HCT116 (cell line): ENCODE data around the gene PGA4. TPM values are rescaled to one million over a fixed set of nuclear protein-coding genes. Genes with fewer than 3 reads are reported as not detected.

Experiments used
- ATAC-seq: fragments of 200-7000 bp; cut with Tn5 transposase; 2 replicates; pipeline ENCODE4 v1.9.1; 2020; ENCODE audit warnings: mild to moderate bottlenecking, moderate library complexity
- BruUV-seq: library from RNA; stranded (reverse); fragments of 400-500 nt; replicated peaks from 2 replicates; lab custom pipeline; 2021; lab: Mats Ljungman, UMichigan
- CTCF ChIA-PET: fragments of 300-600 bp; sonication (Branson Sonifier 250); formaldehyde crosslinking; loops from one replicate; lab custom pipeline; 2021; ENCODE audit warnings: antibody characterized with exemption; lab: Charles Lee
- POLR2A ChIA-PET: fragments of 300-600, 350-600 bp; sonication (Branson Sonifier 250); formaldehyde crosslinking; loops from one replicate; lab custom pipeline; 2021; ENCODE audit warnings: antibody characterized with exemption; lab: Charles Lee
- RAD21 ChIA-PET, 2 experiments: fragments of 300-600 bp; sonication (Branson Sonifier 250); formaldehyde crosslinking; loops; one replicate each; lab custom pipeline; 2023; ENCODE audit warnings: low total read pairs in 2 of 2; ENCODE audit not compliant: uncharacterized antibody in 2 of 2, unreplicated experiment in 2 of 2, low non-redundant PET in 1 of 2; lab: Charles Lee
- DNase-seq: peaks from one replicate; pipeline ENCODE4 v3.0.0-alpha.2; 2010; ENCODE audit warnings: low read depth, low spot score
- H2AFZ ChIP-seq: fragments of 200-600 bp; shearing (Covaris generic), sonication (generic); 2 replicates; pipeline ENCODE4 v1.6.1; 2017; ENCODE audit warnings: low read depth, mixed run types, mixed read lengths, antibody characterized with exemption, low read length; ENCODE audit not compliant: poor library complexity, severe bottlenecking
- H3K27ac ChIP-seq: 2 replicates; pipeline ENCODE4 v1.5.1; 2012; ENCODE audit warnings: low read depth, low read length
- H3K27me3 ChIP-seq: fragments of 200-600 bp; sonication (generic); 2 replicates; pipeline ENCODE4 v1.6.1; 2016; ENCODE audit warnings: mixed run types, low read length, mixed read lengths; ENCODE audit not compliant: insufficient read depth
- H3K36me3 ChIP-seq, 2 experiments: fragments of 200-500 bp in 1 of 2; fragments of 200-600 bp in 1 of 2; sonication (Bioruptor generic) in 1 of 2; sonication (generic) in 1 of 2; 2 replicates each; pipeline versions ENCODE4 v1.5.1 to v1.6.1; 2014 to 2016; ENCODE audit warnings: low read length in 2 of 2, inconsistent platforms in 1 of 2, mixed read lengths in 1 of 2, mixed run types in 1 of 2; ENCODE audit not compliant: insufficient read depth in 2 of 2, control insufficient read depth in 1 of 2
- H3K4me1 ChIP-seq, 2 experiments: fragments of 200-600 bp in 1 of 2; sonication (generic) in 1 of 2; 2 replicates each; pipeline versions ENCODE4 v1.5.1 to v1.6.1; 2012 to 2017; ENCODE audit warnings: low read length in 2 of 2, inconsistent platforms in 1 of 2, mild to moderate bottlenecking in 1 of 2, mixed read lengths in 1 of 2, mixed run types in 1 of 2, moderate library complexity in 1 of 2; ENCODE audit not compliant: insufficient read depth in 2 of 2, control insufficient read depth in 1 of 2
- H3K4me2 ChIP-seq: fragments of 200-600 bp; sonication (generic); 2 replicates; pipeline ENCODE4 v1.6.1; 2017; ENCODE audit warnings: mixed run types, low read length, mixed read lengths
- H3K4me3 ChIP-seq, 2 experiments: fragments of 200-600 bp in 1 of 2; sonication (generic) in 1 of 2; replicated peaks in 1 of 2; 2 replicates each; pipeline ENCODE4 v1.5.1; 2011 to 2016; ENCODE audit warnings: low read length in 2 of 2, control low read depth in 1 of 2, low read depth in 1 of 2, mild to moderate bottlenecking in 1 of 2, mixed read lengths in 1 of 2, mixed run types in 1 of 2
- H3K79me2 ChIP-seq: fragments of 200-600 bp; sonication (generic); 2 replicates; pipeline ENCODE4 v1.6.1; 2017; ENCODE audit warnings: mild to moderate bottlenecking, mixed run types, low read length, moderate library complexity, mixed read lengths; ENCODE audit not compliant: insufficient read depth
- H3K9ac ChIP-seq: fragments of 200-600 bp; sonication (generic); 2 replicates; pipeline ENCODE4 v1.6.1; 2016; ENCODE audit warnings: low read length, mixed read lengths
- H3K9me2 ChIP-seq: fragments of 200-600 bp; sonication (generic), shearing (Covaris generic); 2 replicates; pipeline ENCODE4 v1.6.1; 2017; ENCODE audit warnings: mixed run types, mild to moderate bottlenecking, moderate library complexity; ENCODE audit not compliant: insufficient read depth
- H3K9me3 ChIP-seq, 2 experiments: fragments of 200-500 bp in 1 of 2; fragments of 200-600 bp in 1 of 2; sonication (Bioruptor generic) in 1 of 2; sonication (generic) in 1 of 2; 2 replicates each; pipeline ENCODE4 v1.6.1; 2014 to 2017; ENCODE audit warnings: low read length in 2 of 2, mixed read lengths in 2 of 2, inconsistent platforms in 1 of 2, low read depth in 1 of 2, mild to moderate bottlenecking in 1 of 2, mixed run types in 1 of 2, moderate library complexity in 1 of 2; ENCODE audit not compliant: control insufficient read depth in 1 of 2, insufficient read depth in 1 of 2
- H4K20me1 ChIP-seq: fragments of 200-600 bp; sonication (generic), shearing (Covaris generic); 2 replicates; pipeline ENCODE4 v1.6.1; 2017; ENCODE audit warnings: mixed run types, mild to moderate bottlenecking, moderate library complexity; ENCODE audit not compliant: insufficient read depth
- CEBPB ChIP-seq: IDR thresholded peaks from 2 replicates; pipeline ENCODE4 v1.6.1; 2012; ENCODE audit warnings: low read depth
- EGR1 ChIP-seq: IDR thresholded peaks from 2 replicates; pipeline ENCODE4 v1.6.1; 2012; ENCODE audit warnings: low read depth
- EZH2 ChIP-seq: fragments of 200-600 bp; sonication (generic); IDR thresholded peaks from 2 replicates; pipeline ENCODE4 v1.6.1; 2017; ENCODE audit warnings: antibody characterized with exemption, mixed run types
- EZH2phosphoT487 ChIP-seq: fragments of 200-600 bp; IDR thresholded peaks from 2 replicates; pipeline ENCODE4 v1.6.1; 2018; ENCODE audit warnings: antibody characterized with exemption, borderline replicate concordance
- JUND ChIP-seq: IDR thresholded peaks from 2 replicates; pipeline ENCODE4 v1.6.1; 2012
- POLR2A ChIP-seq: IDR thresholded peaks from 2 replicates; pipeline ENCODE4 v1.7.0; 2011; ENCODE audit warnings: borderline replicate concordance; ENCODE audit not compliant: insufficient read depth, insufficient read length; ENCODE audit errors: extremely low read depth
- POLR2AphosphoS5 ChIP-seq: IDR thresholded peaks from 2 replicates; pipeline ENCODE4 v1.6.1; 2011; ENCODE audit warnings: mild to moderate bottlenecking, low read depth, low read length, moderate library complexity
- RAD21 ChIP-seq: IDR thresholded peaks from 2 replicates; pipeline ENCODE4 v1.6.1; 2012; ENCODE audit warnings: low read depth, mild to moderate bottlenecking
- SP1 ChIP-seq: IDR thresholded peaks from 2 replicates; pipeline ENCODE4 v1.6.1; 2012; ENCODE audit warnings: low read depth
- SRF ChIP-seq: IDR thresholded peaks from 2 replicates; pipeline ENCODE4 v1.6.1; 2012; ENCODE audit warnings: low read depth
- TCF7L2 ChIP-seq: IDR thresholded peaks from 2 replicates; pipeline ENCODE4 v1.7.0; 2011; ENCODE audit warnings: borderline replicate concordance, inconsistent platforms; ENCODE audit not compliant: insufficient read depth, insufficient read length; ENCODE audit errors: extremely low read depth
- YY1 ChIP-seq: IDR thresholded peaks from 2 replicates; pipeline ENCODE4 v1.6.1; 2011; ENCODE audit warnings: low read length, low read depth, moderate library complexity, mild to moderate bottlenecking; ENCODE audit not compliant: insufficient replicate concordance; ENCODE audit errors: extremely low read depth
- intact Hi-C: fragments of 100-400 bp; cut with micrococcal nuclease; formaldehyde crosslinking; loops from 2 replicates; pipeline ENCODE4 v1.10.0; 2022
- total RNA-seq: library from RNA; stranded (reverse); gene quantifications from one replicate; pipeline ENCODE4 v1.2.1, GENCODE V29; 2021; ENCODE audit not compliant: unreplicated experiment
- TF ChIP-seq, protein P1 (sequence below), 3 experiments: fragments of 200-600 bp in 1 of 3; sonication (generic) in 1 of 3; IDR thresholded peaks in 2 of 3; conservative IDR thresholded peaks in 1 of 3; 2 replicates each; pipeline ENCODE4 v1.5.1; 2012 to 2017; ENCODE audit warnings: low read depth in 2 of 3, low read length in 2 of 3, antibody characterized with exemption in 1 of 3, borderline replicate concordance in 1 of 3, control low read depth in 1 of 3, mild to moderate bottlenecking in 1 of 3, mixed read lengths in 1 of 3, mixed run types in 1 of 3, moderate library complexity in 1 of 3; ENCODE audit not compliant: insufficient read depth in 1 of 3

The PGA4 gene
- total RNA-seq, 1 experiment from 2014 or later = not detected

DNA sequence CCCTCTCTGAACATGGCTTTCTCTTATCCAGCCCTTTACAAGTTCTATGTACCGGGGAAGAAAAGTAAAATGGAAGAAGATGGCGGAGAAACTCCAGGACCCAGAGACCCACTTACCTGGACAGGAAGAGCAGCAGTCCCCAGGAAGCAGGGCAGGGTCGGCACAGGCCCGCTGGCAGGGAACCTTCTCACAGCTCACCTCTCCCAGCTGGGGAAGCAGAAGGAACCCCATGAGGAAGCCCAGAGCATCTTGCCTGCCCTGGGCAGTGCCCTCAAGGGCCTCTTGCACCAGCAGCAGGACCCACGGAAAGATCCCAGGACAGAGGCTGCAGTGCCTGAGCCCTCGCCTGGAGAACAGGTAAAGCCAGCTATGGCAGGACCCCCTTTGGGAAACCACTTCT is 42.2 kb downstream of the PGA4 start:
- Histone ChIP-seq H3K4me1 (peaks cover 8 to 15% of the 10 kb centered on the region in 2 experiments), H2AFZ (no peak overlapping the region), H3K79me2 (no peaks in the 10 kb centered on the region), H3K9me3 (no peaks in the 10 kb centered on the region), H4K20me1 (no peaks in the 10 kb centered on the region), H3K4me3 (no peak overlapping the region), H3K4me2 (no peak overlapping the region), H3K27me3 (no peaks in the 10 kb centered on the region), H3K9me2 (no peaks in the 10 kb centered on the region), H3K9ac (no peak overlapping the region), H3K36me3 (no peaks in the 10 kb centered on the region), H3K27ac (no peak overlapping the region)
- ChIA-PET RAD21 (no interaction called here), POLR2A (no interaction called here), CTCF (no interaction called here)
- DNase-seq (no peak), ATAC-seq (no peak)
- TF ChIP-seq SRF = no peak
- no peak for TF ChIP-seq CEBPB
- TF ChIP-seq, protein P1, sequence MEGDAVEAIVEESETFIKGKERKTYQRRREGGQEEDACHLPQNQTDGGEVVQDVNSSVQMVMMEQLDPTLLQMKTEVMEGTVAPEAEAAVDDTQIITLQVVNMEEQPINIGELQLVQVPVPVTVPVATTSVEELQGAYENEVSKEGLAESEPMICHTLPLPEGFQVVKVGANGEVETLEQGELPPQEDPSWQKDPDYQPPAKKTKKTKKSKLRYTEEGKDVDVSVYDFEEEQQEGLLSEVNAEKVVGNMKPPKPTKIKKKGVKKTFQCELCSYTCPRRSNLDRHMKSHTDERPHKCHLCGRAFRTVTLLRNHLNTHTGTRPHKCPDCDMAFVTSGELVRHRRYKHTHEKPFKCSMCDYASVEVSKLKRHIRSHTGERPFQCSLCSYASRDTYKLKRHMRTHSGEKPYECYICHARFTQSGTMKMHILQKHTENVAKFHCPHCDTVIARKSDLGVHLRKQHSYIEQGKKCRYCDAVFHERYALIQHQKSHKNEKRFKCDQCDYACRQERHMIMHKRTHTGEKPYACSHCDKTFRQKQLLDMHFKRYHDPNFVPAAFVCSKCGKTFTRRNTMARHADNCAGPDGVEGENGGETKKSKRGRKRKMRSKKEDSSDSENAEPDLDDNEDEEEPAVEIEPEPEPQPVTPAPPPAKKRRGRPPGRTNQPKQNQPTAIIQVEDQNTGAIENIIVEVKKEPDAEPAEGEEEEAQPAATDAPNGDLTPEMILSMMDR (IDR thresholded peaks at IDR 0.05 in 2 of 3, conservative IDR thresholded peaks at IDR 0.05 in 1 of 3; ENCODE audit: borderline replicate concordance in 1 of 3, insufficient read depth in 1 of 3, low read depth in 2 of 3, low read length in 2 of 3) = no peak
- no peak for TF ChIP-seq EZH2
- TF ChIP-seq YY1 = no peak
- no peak for TF ChIP-seq EGR1
- TF ChIP-seq TCF7L2 = no peak
- TF ChIP-seq JUND = no peak
- no peak for TF ChIP-seq RAD21
- no peak for TF ChIP-seq EZH2phosphoT487
- no peak for TF ChIP-seq POLR2AphosphoS5
- no peak for TF ChIP-seq SP1
- TF ChIP-seq POLR2A = no peak
- no TSS peak for BruUV-seq
- intact Hi-C loops = no loop called here
